Endothelial cell of umbilical vein (primary cell): ENCODE results near the gene CFAP65. TPM values are rescaled to one million over a fixed set of nuclear protein-coding genes. Genes with fewer than 3 reads are reported as not detected.

ENCODE experiments used
- BruUV-seq: library from RNA; stranded (reverse); fragments of 400-500 nt; replicated peaks from 2 replicates; lab custom pipeline; 2021; lab: Mats Ljungman, UMichigan
- CTCF ChIA-PET: fragments of 300-600, 350-600 bp; sonication (Branson Sonifier 250); formaldehyde crosslinking; loops from one replicate; lab custom pipeline; 2021; ENCODE audit warnings: antibody characterized with exemption, inconsistent platforms; lab: Charles Lee
- POLR2A ChIA-PET: fragments of 300-600, 350-600 bp; sonication (Branson Sonifier 250); formaldehyde crosslinking; loops from one replicate; lab custom pipeline; 2021; ENCODE audit warnings: antibody characterized with exemption, inconsistent platforms; lab: Charles Lee
- DNase-seq: peaks from one replicate; pipeline ENCODE4 v3.0.0-alpha.2; 2011; ENCODE audit warnings: low read depth, low spot score
- FAIRE-seq: peaks from 2 replicates; lab custom pipeline; 2011; peaks lifted over from hg19 to GRCh38; lab: Jason Lieb, UNC
- H2AFZ ChIP-seq: 2 replicates; pipeline ENCODE4 v1.6.0; 2012; ENCODE audit warnings: low read depth, low read length, control low read depth, inconsistent platforms
- H3K27ac ChIP-seq: 2 replicates; pipeline ENCODE4 v1.5.1; 2011; ENCODE audit warnings: low read depth, mild to moderate bottlenecking, control low read depth, low read length, moderate library complexity; ENCODE audit not compliant: insufficient read depth
- H3K27me3 ChIP-seq, 2 experiments: 2 replicates each; pipeline versions ENCODE4 v1.6.0 to v1.6.1; 2011; ENCODE audit warnings: low read length in 2 of 2, mixed read lengths in 1 of 2; ENCODE audit not compliant: control insufficient read depth in 2 of 2, insufficient read depth in 2 of 2
- H3K36me3 ChIP-seq, 2 experiments: 2 replicates in 1 of 2; 3 replicates in 1 of 2; pipeline ENCODE4 v1.5.1; 2011; ENCODE audit warnings: low read length in 2 of 2, mild to moderate bottlenecking in 1 of 2, moderate library complexity in 1 of 2; ENCODE audit not compliant: control insufficient read depth in 2 of 2, insufficient read depth in 2 of 2; ENCODE audit errors: extremely low read depth in 1 of 2
- H3K4me1 ChIP-seq: 3 replicates; pipeline ENCODE4 v1.5.1; 2011; ENCODE audit warnings: mild to moderate bottlenecking, low read length; ENCODE audit not compliant: control insufficient read depth, insufficient read depth; ENCODE audit errors: extremely low read depth
- H3K4me2 ChIP-seq: 2 replicates; pipeline ENCODE4 v1.6.1; 2011; ENCODE audit warnings: low read length, control low read depth, mixed read lengths; ENCODE audit not compliant: insufficient read depth
- H3K4me3 ChIP-seq, 3 experiments: fragments of 200-600 bp in 1 of 3; sonication (generic), shearing (Covaris generic) in 1 of 3; replicated peaks in 1 of 3; 2 replicates each; pipeline ENCODE4 v1.5.1; 2011 to 2016; ENCODE audit warnings: control low read depth in 3 of 3, low read length in 3 of 3, mild to moderate bottlenecking in 2 of 3, inconsistent platforms in 1 of 3, low read depth in 1 of 3, moderate library complexity in 1 of 3; ENCODE audit not compliant: insufficient read depth in 1 of 3
- H3K79me2 ChIP-seq: 2 replicates; pipeline ENCODE4 v1.6.0; 2012; ENCODE audit warnings: low read length, inconsistent platforms; ENCODE audit not compliant: control insufficient read depth, insufficient read depth
- H3K9ac ChIP-seq: replicated peaks from 2 replicates; pipeline ENCODE3; 2011; ENCODE audit warnings: low read length, control low read depth; ENCODE audit not compliant: insufficient read depth; ENCODE audit errors: extremely low read depth
- H3K9me1 ChIP-seq: replicated peaks from 3 replicates; pipeline ENCODE4 v1.6.0; 2011; ENCODE audit warnings: mild to moderate bottlenecking, low read length; ENCODE audit not compliant: control insufficient read depth, insufficient read depth; ENCODE audit errors: extremely low read depth
- H3K9me3 ChIP-seq: replicated peaks from 2 replicates; pipeline ENCODE4 v1.5.1; 2012; ENCODE audit warnings: low read length, inconsistent platforms; ENCODE audit not compliant: control insufficient read depth, insufficient read depth
- H4K20me1 ChIP-seq: replicated peaks from 2 replicates; pipeline ENCODE3; 2011; ENCODE audit warnings: mild to moderate bottlenecking, low read length; ENCODE audit not compliant: control insufficient read depth, insufficient read depth; ENCODE audit errors: extremely low read depth
- EZH2 ChIP-seq: IDR thresholded peaks from 2 replicates; pipeline ENCODE4 v1.6.1; 2012; ENCODE audit warnings: borderline replicate concordance, low read depth, mild to moderate bottlenecking, moderate library complexity, low read length, inconsistent platforms; ENCODE audit not compliant: severe bottlenecking
- FOS ChIP-seq: IDR thresholded peaks from 2 replicates; pipeline ENCODE4 v1.6.1; 2011; ENCODE audit warnings: mild to moderate bottlenecking, low read length, moderate library complexity, borderline replicate concordance; ENCODE audit not compliant: insufficient read depth
- GATA2 ChIP-seq: IDR thresholded peaks from 2 replicates; pipeline ENCODE4 v1.7.0; 2011; ENCODE audit warnings: low read depth, mild to moderate bottlenecking, moderate library complexity, mixed read lengths, low read length; ENCODE audit not compliant: insufficient read length, insufficient read depth
- JUN ChIP-seq: IDR thresholded peaks from 2 replicates; pipeline ENCODE4 v1.6.1; 2011; ENCODE audit warnings: borderline replicate concordance, low read depth; ENCODE audit not compliant: insufficient read length, insufficient read depth
- MYC ChIP-seq: IDR thresholded peaks from one replicate; pipeline ENCODE4 v1.6.1; 2011; ENCODE audit warnings: mild to moderate bottlenecking, low read depth, low read length
- POLR2A ChIP-seq: IDR thresholded peaks from 2 replicates; pipeline ENCODE4 v1.6.1; 2012; ENCODE audit warnings: low read depth, mild to moderate bottlenecking, control low read depth, low read length
- POLR2AphosphoS5 ChIP-seq: IDR thresholded peaks from 2 replicates; pipeline ENCODE4 v1.6.1; 2012; ENCODE audit warnings: low read depth, mild to moderate bottlenecking, control low read depth, low read length, moderate library complexity; ENCODE audit not compliant: insufficient read depth
- dilution Hi-C: fragments of 300-500 bp; cut with MboI; formaldehyde crosslinking; loops from one replicate; pipeline ENCODE4 v1.15.0; 2019; ENCODE audit warnings: low sequenced_read_pairs; ENCODE audit not compliant: extremely low pct_ligation_motif_present
- intact Hi-C: fragments of 100-400 bp; cut with micrococcal nuclease; formaldehyde crosslinking; loops from one replicate; pipeline ENCODE4 v1.10.0; 2022
- polyA plus RNA-seq, 4 experiments: library from polyadenylated mRNA; depleted of rRNA in 3 of 4; stranded (reverse) in 3 of 4; unstranded in 1 of 4; fragments of >200 nt; gene quantifications; 2 replicates each; pipeline versions ENCODE4 v1.2.1 to v1.2.3, GENCODE V29; 2011 to 2012; ENCODE audit warnings: missing spikeins in 1 of 4
- total RNA-seq: library from RNA; stranded (reverse); gene quantifications from 2 replicates; pipeline ENCODE4 v1.2.3, GENCODE V29; 2021
- TF ChIP-seq, protein P1 (sequence below), 2 donors: IDR thresholded peaks; 1 replicate in 1 of 2; 2 replicates in 1 of 2; pipeline ENCODE4 v1.5.1; 2011; ENCODE audit warnings: low read length in 2 of 2, mild to moderate bottlenecking in 2 of 2, moderate library complexity in 2 of 2, control low read depth in 1 of 2, inconsistent platforms in 1 of 2, low read depth in 1 of 2; ENCODE audit not compliant: insufficient read depth in 1 of 2; ENCODE audit errors: extremely low read depth in 1 of 2
- TF ChIP-seq, protein P2 (sequence below): IDR thresholded peaks from 2 replicates; pipeline ENCODE4 v1.6.1; 2011; ENCODE audit not compliant: insufficient read depth, insufficient read length

Gene CFAP65
- total and polyA plus RNA-seq, 2 donors (not counting 3 experiments of a cell fraction or from before 2014, with no cell fraction given), result 0.03 TPM; not detected in 1

DNA sequence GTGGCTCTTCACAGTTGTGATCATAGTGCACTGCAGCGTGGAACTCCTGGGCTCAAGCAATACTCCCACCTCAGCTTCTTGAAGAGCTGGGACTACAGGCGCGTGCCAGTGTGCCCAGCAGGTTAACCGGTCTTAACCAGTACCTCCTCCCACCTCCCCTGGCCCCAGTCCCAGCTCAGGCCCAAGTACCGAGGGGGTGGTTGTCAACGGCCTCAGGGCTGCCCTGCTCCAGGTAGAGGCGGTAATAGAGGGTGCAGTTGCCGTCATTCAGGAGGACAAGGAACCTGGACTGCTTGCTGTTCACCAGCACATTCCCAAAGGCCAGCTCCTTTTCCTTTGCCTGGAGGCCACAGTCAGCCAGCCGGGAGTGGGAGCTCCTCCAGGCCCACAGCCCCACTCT lies 19.7 kb downstream of the CFAP65 start:
- dilution Hi-C loops (no loop called here), intact Hi-C loops (no loop called here)
- CTCF ChIA-PET, result interaction anchor here (0.7 to 3.6 kb wide), 2 partner anchors 8 to 42 kb away, joined by 3 to 37 read pairs; no protein-coding TSS in a partner anchor

DNA sequence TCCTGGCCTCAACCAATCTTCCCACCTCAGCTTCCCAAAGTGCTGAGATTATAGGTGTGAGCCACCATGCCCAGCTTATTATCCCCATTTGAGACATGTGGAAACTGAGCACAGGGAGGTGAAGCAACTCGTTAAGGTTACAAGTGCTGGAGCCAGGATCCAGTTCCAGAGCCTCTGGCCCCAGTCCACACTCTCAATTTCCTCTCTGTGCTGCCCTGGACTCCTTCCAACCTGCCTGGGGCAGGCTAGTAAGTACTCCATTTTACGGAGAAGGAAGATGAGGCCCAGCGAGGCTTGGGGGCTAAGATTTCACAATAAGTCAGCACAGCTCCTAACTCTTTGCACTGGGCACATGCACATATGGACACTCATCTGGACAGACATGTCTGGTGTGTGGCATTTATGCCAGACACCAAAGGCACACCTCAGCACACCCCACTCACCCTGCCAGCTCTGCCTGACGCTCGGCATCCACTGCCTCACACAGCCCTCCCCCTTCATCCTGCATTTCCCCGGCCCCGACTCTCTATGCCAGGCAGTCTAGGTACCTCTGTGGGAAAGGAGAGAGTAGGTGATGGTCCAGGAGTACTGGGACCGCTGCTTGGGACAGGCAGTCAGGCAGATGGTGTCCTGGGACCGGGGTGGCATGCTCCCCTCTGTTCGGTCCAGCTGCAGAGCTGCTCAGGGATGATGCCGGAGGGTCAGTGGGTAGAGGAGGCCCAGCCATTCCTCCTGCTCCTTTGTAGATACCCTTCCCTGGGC lies 20.5 kb downstream of the CFAP65 start:
- TF ChIP-seq MYC (no peak), GATA2 (no peak), FOS (no peak), POLR2AphosphoS5 (no peak), JUN (no peak), EZH2 (no peak), POLR2A (no peak)
- TF ChIP-seq, protein P1, sequence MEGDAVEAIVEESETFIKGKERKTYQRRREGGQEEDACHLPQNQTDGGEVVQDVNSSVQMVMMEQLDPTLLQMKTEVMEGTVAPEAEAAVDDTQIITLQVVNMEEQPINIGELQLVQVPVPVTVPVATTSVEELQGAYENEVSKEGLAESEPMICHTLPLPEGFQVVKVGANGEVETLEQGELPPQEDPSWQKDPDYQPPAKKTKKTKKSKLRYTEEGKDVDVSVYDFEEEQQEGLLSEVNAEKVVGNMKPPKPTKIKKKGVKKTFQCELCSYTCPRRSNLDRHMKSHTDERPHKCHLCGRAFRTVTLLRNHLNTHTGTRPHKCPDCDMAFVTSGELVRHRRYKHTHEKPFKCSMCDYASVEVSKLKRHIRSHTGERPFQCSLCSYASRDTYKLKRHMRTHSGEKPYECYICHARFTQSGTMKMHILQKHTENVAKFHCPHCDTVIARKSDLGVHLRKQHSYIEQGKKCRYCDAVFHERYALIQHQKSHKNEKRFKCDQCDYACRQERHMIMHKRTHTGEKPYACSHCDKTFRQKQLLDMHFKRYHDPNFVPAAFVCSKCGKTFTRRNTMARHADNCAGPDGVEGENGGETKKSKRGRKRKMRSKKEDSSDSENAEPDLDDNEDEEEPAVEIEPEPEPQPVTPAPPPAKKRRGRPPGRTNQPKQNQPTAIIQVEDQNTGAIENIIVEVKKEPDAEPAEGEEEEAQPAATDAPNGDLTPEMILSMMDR (IDR thresholded peaks at IDR 0.05; ENCODE audit: extremely low read depth in 1 of 2, insufficient read depth in 1 of 2, low read depth in 1 of 2, low read length in 2 of 2), result no peak
- TF ChIP-seq, protein P2, sequence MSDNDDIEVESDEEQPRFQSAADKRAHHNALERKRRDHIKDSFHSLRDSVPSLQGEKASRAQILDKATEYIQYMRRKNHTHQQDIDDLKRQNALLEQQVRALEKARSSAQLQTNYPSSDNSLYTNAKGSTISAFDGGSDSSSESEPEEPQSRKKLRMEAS, result no peak
- Histone ChIP-seq H3K4me2 (no peak overlapping the region), H3K4me1 (no peaks in the 10 kb centered on the region), H3K27me3 (peaks cover 0 to 4% of the 10 kb centered on the region in 2 experiments), H3K9me1 (no peaks in the 10 kb centered on the region), H3K36me3 (no peaks in the 10 kb centered on the region), H3K9me3 (no peaks in the 10 kb centered on the region), H3K79me2 (no peaks in the 10 kb centered on the region), H3K27ac (no peak overlapping the region), H4K20me1 (no peaks in the 10 kb centered on the region), H3K9ac (no peak overlapping the region), H2AFZ (no peak overlapping the region), H3K4me3 (no peak overlapping the region)
- POLR2A ChIA-PET, result no interaction called here
- dilution Hi-C loops (no loop called here), intact Hi-C loops (no loop called here)
- DNase-seq, result no peak
- no TSS peak for BruUV-seq
- CTCF ChIA-PET, result interaction anchor here (1.1 to 3.6 kb wide), 6 partner anchors 9 to 134 kb away, joined by 3 to 37 read pairs (median 4); no protein-coding TSS in a partner anchor
- FAIRE-seq, result no peak

More for the DNA sequence above, 19.7 kb downstream of the CFAP65 start:
- H3K27ac ChIP-seq, result no peak overlapping the region
- no peak for FAIRE-seq
- POLR2A ChIA-PET, result no interaction called here
- no peak overlapping the region for H3K9ac ChIP-seq
- H3K9me1 ChIP-seq, result no peaks in the 10 kb centered on the region
- no peak overlapping the region for H3K4me2 ChIP-seq
- H3K36me3 ChIP-seq, result no peaks in the 10 kb centered on the region
- H2AFZ ChIP-seq, result no peak overlapping the region
- no peak overlapping the region for H3K4me3 ChIP-seq
- H3K9me3 ChIP-seq, result no peaks in the 10 kb centered on the region
- no TSS peak for BruUV-seq
- no peaks in the 10 kb centered on the region for H3K79me2 ChIP-seq
- peaks cover 0 to 5% of the 10 kb centered on the region in 2 experiments for H3K27me3 ChIP-seq
- DNase-seq, result no peak
- no peak for TF ChIP-seq POLR2AphosphoS5
- no peaks in the 10 kb centered on the region for H4K20me1 ChIP-seq
- H3K4me1 ChIP-seq, result no peaks in the 10 kb centered on the region
